OCI-LY1 (cell line): ENCODE data around the gene OR5AP2.

Experiments
- H2AFZ ChIP-seq: fragments of 200-600 bp; sonication (generic), shearing (Covaris generic); 2 replicates; pipeline ENCODE4 v1.6.0; 2014; ENCODE audit warnings: antibody characterized with exemption, mild to moderate bottlenecking, low read length
- H3F3A ChIP-seq: fragments of 200-600 bp; sonication (generic), shearing (Covaris generic); 2 replicates; pipeline ENCODE4 v1.6.0; 2014; ENCODE audit warnings: mild to moderate bottlenecking, antibody characterized with exemption, low read length, moderate library complexity; ENCODE audit not compliant: insufficient read depth
- H3K27ac ChIP-seq: fragments of 200-600 bp; sonication (generic); 2 replicates; pipeline ENCODE4 v1.5.1; 2014; ENCODE audit warnings: low read length, mixed run types, mild to moderate bottlenecking, low read depth; ENCODE audit not compliant: poor library complexity, severe bottlenecking
- H3K27me3 ChIP-seq: fragments of 200-600 bp; sonication (generic); 2 replicates; pipeline ENCODE4 v1.6.0; 2014; ENCODE audit warnings: antibody characterized with exemption, mild to moderate bottlenecking, low read length, moderate library complexity; ENCODE audit not compliant: insufficient read depth
- H3K36me3 ChIP-seq: fragments of 200-600 bp; sonication (generic); 2 replicates; pipeline ENCODE4 v1.6.1; 2014; ENCODE audit warnings: mild to moderate bottlenecking, antibody characterized with exemption, low read length, moderate library complexity, mixed read lengths; ENCODE audit not compliant: insufficient read depth
- H3K4me1 ChIP-seq: fragments of 200-600 bp; sonication (generic); 2 replicates; pipeline ENCODE4 v1.5.1; 2014; ENCODE audit warnings: mild to moderate bottlenecking, low read length, moderate library complexity; ENCODE audit not compliant: insufficient read depth, severe bottlenecking
- H3K4me2 ChIP-seq: fragments of 200-600 bp; sonication (generic), shearing (Covaris generic); 2 replicates; pipeline ENCODE4 v1.6.1; 2014; ENCODE audit warnings: low read length
- H3K4me3 ChIP-seq: fragments of 200-600 bp; sonication (generic); 2 replicates; pipeline ENCODE4 v1.5.1; 2014; ENCODE audit warnings: low read length, low read depth, mild to moderate bottlenecking, mixed read lengths; ENCODE audit not compliant: poor library complexity, severe bottlenecking
- H3K79me2 ChIP-seq: fragments of 200-600 bp; shearing (Covaris generic); 2 replicates; pipeline ENCODE4 v1.6.1; 2016; ENCODE audit warnings: mixed run types, low read length, mixed read lengths; ENCODE audit not compliant: insufficient read depth
- H3K9ac ChIP-seq: fragments of 200-600 bp; sonication (generic), shearing (Covaris generic); 2 replicates; pipeline ENCODE4 v1.6.1; 2014; ENCODE audit warnings: mild to moderate bottlenecking, low read length, mixed read lengths
- H3K9me2 ChIP-seq: fragments of 200-600 bp; sonication (generic), shearing (Covaris generic); 2 replicates; pipeline ENCODE4 v1.6.1; 2014; ENCODE audit warnings: low read depth, mild to moderate bottlenecking, low read length, mixed read lengths
- H3K9me3 ChIP-seq: fragments of 200-600 bp; shearing (Covaris generic); 2 replicates; pipeline ENCODE4 v1.6.1; 2014; ENCODE audit warnings: low read length, mixed read lengths
- H4K20me1 ChIP-seq: fragments of 200-600 bp; sonication (generic), shearing (Covaris generic); 2 replicates; pipeline ENCODE4 v1.6.0; 2016; ENCODE audit warnings: mild to moderate bottlenecking, low read length; ENCODE audit not compliant: insufficient read depth
- EZH2 ChIP-seq: fragments of 200-600 bp; sonication (generic), shearing (Covaris generic); IDR thresholded peaks from 2 replicates; pipeline ENCODE4 v1.8.0; 2017; ENCODE audit warnings: borderline replicate concordance, mixed run types, mild to moderate bottlenecking, antibody characterized with exemption, low read length, moderate library complexity, mixed read lengths
- TF ChIP-seq, protein P1 (sequence below): fragments of 200-600 bp; sonication (generic), shearing (Covaris generic); IDR thresholded peaks from 2 replicates; pipeline ENCODE4 v1.5.1; 2017; ENCODE audit warnings: mild to moderate bottlenecking, antibody characterized with exemption, low read length, moderate library complexity, mixed read lengths

OR5AP2 gene

DNA sequence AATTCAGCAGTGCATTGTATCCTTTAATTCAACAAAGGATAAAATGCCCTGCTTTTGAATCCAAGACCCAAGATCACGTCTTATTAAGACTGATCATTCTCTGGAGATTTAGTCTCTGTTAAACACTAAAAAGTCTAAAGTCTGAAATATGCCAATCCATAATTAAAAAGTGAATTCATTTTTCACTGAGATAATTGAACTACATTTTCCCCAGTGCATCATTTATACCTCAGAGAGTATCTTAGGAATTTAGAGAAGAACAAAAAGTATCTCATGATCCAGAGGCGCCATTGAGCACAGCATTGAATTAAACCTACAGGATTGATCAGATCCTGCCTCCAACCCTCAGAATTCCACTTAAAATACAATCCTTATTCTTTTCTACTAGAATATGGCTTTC is 5.4 kb downstream of the OR5AP2 start:
- Histone ChIP-seq H3K9ac (no peak overlapping the region), H3K27me3 (no peaks in the 10 kb centered on the region), H3K27ac (no peak overlapping the region), H2AFZ (no peak overlapping the region), H3K36me3 (no peaks in the 10 kb centered on the region), H3K79me2 (no peaks in the 10 kb centered on the region), H3K4me3 (no peak overlapping the region), H4K20me1 (no peaks in the 10 kb centered on the region), H3K4me1 (no peaks in the 10 kb centered on the region), H3F3A (no peaks in the 10 kb centered on the region), H3K4me2 (no peak overlapping the region), H3K9me3 (no peaks in the 10 kb centered on the region), H3K9me2 (no peaks in the 10 kb centered on the region)
- TF ChIP-seq, protein P1, sequence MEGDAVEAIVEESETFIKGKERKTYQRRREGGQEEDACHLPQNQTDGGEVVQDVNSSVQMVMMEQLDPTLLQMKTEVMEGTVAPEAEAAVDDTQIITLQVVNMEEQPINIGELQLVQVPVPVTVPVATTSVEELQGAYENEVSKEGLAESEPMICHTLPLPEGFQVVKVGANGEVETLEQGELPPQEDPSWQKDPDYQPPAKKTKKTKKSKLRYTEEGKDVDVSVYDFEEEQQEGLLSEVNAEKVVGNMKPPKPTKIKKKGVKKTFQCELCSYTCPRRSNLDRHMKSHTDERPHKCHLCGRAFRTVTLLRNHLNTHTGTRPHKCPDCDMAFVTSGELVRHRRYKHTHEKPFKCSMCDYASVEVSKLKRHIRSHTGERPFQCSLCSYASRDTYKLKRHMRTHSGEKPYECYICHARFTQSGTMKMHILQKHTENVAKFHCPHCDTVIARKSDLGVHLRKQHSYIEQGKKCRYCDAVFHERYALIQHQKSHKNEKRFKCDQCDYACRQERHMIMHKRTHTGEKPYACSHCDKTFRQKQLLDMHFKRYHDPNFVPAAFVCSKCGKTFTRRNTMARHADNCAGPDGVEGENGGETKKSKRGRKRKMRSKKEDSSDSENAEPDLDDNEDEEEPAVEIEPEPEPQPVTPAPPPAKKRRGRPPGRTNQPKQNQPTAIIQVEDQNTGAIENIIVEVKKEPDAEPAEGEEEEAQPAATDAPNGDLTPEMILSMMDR = no peak
- no peak for TF ChIP-seq EZH2

DNA sequence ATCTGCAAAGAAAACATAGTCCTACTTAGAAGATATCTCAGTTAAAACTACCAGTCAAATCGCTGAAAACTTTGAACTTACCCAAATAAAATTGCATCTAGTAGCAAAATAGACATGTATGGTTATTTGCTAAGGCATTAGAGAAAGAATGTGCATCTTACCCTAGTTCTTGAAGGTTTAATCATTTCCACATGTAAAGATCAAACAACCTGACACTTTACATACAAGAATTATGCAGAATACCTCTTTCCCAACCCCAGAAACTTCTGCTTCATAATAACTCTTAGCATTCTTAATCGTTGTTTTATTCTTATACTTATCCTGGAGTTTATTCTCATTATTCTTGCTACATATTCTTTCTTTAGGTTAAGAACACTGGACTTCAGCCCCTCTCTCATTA is 9.9 kb downstream of the OR5AP2 start:
- Histone ChIP-seq H3F3A (no peaks in the 10 kb centered on the region), H2AFZ (no peak overlapping the region), H3K4me3 (no peak overlapping the region), H3K27ac (no peak overlapping the region), H3K79me2 (no peaks in the 10 kb centered on the region), H3K9me2 (no peaks in the 10 kb centered on the region), H4K20me1 (no peaks in the 10 kb centered on the region), H3K4me1 (no peaks in the 10 kb centered on the region), H3K36me3 (no peaks in the 10 kb centered on the region), H3K9me3 (no peaks in the 10 kb centered on the region), H3K4me2 (no peak overlapping the region), H3K27me3 (no peaks in the 10 kb centered on the region), H3K9ac (no peak overlapping the region)
- TF ChIP-seq EZH2 = no peak
- TF ChIP-seq, protein P1 = no peak

DNA sequence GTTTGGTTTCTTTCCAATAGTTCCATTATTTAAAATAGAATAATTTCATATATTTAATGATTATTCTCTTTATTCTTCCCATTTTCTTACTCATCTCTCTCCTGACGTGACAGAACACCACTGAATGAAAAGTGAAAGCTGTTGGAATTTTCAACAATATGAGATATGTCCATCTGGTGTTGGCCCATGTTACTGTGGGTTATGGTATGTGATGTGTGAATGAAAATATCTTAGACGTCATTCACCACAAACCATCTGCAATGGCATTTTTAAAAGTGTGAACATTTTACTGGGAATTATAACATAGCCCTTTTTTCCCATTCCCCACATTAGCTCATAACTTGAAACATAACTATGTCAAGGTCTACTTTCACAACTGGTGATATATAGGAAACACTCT is 16.3 kb downstream of the OR5AP2 start:
- Histone ChIP-seq H4K20me1 (no peaks in the 10 kb centered on the region), H2AFZ (no peak overlapping the region), H3F3A (no peaks in the 10 kb centered on the region), H3K79me2 (no peaks in the 10 kb centered on the region), H3K9ac (no peak overlapping the region), H3K27ac (no peak overlapping the region), H3K36me3 (no peaks in the 10 kb centered on the region), H3K4me3 (no peak overlapping the region), H3K27me3 (no peaks in the 10 kb centered on the region), H3K9me3 (no peaks in the 10 kb centered on the region), H3K9me2 (no peaks in the 10 kb centered on the region), H3K4me1 (no peaks in the 10 kb centered on the region), H3K4me2 (no peak overlapping the region)
- TF ChIP-seq, protein P1 = no peak
- no peak for TF ChIP-seq EZH2
